ENCODE data around the gene RTL1.

RTL1 gene

GRCh38 chr14:100903672-100904185 is at the start of gene RTL1:
Gene RTL1, minus strand, starts transcription at chr14:100903722. Its CDS starts 18,934 bp downstream, at chr14:100884788.
- DNase-seq, result no peak

GRCh38 chr14:100950024-100950423 is 46.5 kb upstream of the RTL1 start:
- no peak for DNase-seq

GRCh38 chr14:100944052-100944451 is 40.5 kb upstream of the RTL1 start:
- no peak for DNase-seq

- DNase-seq, result no peak
Observed at GRCh38 chr14:100930270-100930669, 26.7 kb upstream of the RTL1 start.

- no peak for DNase-seq
Observed at GRCh38 chr14:100915560-100915959, 12.0 kb upstream of the RTL1 start.

- DNase-seq, result no peak
Observed at GRCh38 chr14:100914597-100915021, 11.1 kb upstream of the RTL1 start.

- DNase-seq, result no peak
Observed at GRCh38 chr14:100911665-100912316, 8.3 kb upstream of the RTL1 start.

GRCh38 chr14:100910888-100911664 is 7.6 kb upstream of the RTL1 start:
- DNase-seq, result no peak

- no peak for DNase-seq
Observed at GRCh38 chr14:100909439-100909838, 5.9 kb upstream of the RTL1 start.

- DNase-seq, result no peak
Observed at GRCh38 chr14:100907240-100907639, 3.7 kb upstream of the RTL1 start.

- DNase-seq, result no peak
Observed at GRCh38 chr14:100906420-100906819, 2.9 kb upstream of the RTL1 start.

GRCh38 chr14:100905166-100905565 is 1.6 kb upstream of the RTL1 start:
- no peak for DNase-seq

GRCh38 chr14:100904307-100905087 is 975 bp upstream of the RTL1 start:
- DNase-seq, result no peak

- no peak for DNase-seq
Observed at GRCh38 chr14:100903134-100903468, 421 bp downstream of the RTL1 start.

- DNase-seq, result no peak
Observed at GRCh38 chr14:100902295-100903133, 1.0 kb downstream of the RTL1 start.

GRCh38 chr14:100901391-100902183 is 1.9 kb downstream of the RTL1 start:
- no peak for DNase-seq

GRCh38 chr14:100900837-100901390 is 2.6 kb downstream of the RTL1 start:
- DNase-seq, result no peak

- DNase-seq, result no peak
Observed at GRCh38 chr14:100899884-100900771, 3.4 kb downstream of the RTL1 start.

- DNase-seq, result no peak
Observed at GRCh38 chr14:100898935-100899883, 4.3 kb downstream of the RTL1 start.
